Body of pancreas (tissue), 4 donors: Measurements from ENCODE around the gene ATG10.

Experiments used
- POLR2A ChIP-seq, 3 donors: fragments of 450-650 bp; IDR thresholded peaks; one replicate each; pipeline ENCODE4 v1.6.1; 2016; ENCODE audit warnings: antibody characterized with exemption in 3 of 3, mild to moderate bottlenecking in 2 of 3
- TF ChIP-seq, protein P1 (sequence below), 7 experiments: fragments of 450-650 bp in 4 of 7; fragments of 200-600 bp in 3 of 7; sonication (generic) in 3 of 7; IDR thresholded peaks; one replicate each; pipeline ENCODE4 v1.5.1; 2016 to 2019; ENCODE audit warnings: antibody characterized with exemption in 7 of 7

DNA sequence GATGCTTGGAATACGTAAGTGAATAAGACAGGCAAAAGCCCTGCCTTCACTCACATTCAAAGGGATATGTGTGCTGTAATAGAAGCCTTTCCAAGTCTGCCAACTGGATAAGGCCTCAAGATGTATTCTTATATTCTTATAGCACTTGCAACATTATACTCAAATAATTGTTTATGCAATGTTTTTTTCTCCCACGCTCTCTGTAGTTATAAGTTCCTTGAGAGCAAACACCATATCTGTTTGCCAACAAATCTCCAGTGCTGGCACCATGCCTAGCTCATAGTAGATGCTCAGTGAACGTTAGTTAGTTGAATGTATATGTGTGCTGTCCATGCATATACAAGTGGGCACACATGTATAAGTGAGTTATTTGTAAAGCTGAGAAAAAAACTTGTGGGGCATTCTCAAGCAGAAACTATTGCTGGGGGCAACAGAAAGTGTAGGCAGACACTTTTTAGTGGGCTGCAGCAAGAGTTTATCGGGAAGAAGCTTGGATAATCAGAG lies 181.2 kb downstream of the ATG10 start:
- TF ChIP-seq, protein P1, sequence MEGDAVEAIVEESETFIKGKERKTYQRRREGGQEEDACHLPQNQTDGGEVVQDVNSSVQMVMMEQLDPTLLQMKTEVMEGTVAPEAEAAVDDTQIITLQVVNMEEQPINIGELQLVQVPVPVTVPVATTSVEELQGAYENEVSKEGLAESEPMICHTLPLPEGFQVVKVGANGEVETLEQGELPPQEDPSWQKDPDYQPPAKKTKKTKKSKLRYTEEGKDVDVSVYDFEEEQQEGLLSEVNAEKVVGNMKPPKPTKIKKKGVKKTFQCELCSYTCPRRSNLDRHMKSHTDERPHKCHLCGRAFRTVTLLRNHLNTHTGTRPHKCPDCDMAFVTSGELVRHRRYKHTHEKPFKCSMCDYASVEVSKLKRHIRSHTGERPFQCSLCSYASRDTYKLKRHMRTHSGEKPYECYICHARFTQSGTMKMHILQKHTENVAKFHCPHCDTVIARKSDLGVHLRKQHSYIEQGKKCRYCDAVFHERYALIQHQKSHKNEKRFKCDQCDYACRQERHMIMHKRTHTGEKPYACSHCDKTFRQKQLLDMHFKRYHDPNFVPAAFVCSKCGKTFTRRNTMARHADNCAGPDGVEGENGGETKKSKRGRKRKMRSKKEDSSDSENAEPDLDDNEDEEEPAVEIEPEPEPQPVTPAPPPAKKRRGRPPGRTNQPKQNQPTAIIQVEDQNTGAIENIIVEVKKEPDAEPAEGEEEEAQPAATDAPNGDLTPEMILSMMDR (IDR thresholded peaks at IDR 0.05): no peak
- TF ChIP-seq POLR2A (IDR thresholded peaks at IDR 0.05): no peak
